HG03280 (cell line): ENCODE measurements around the gene PGM2.

ENCODE experiments used
- ATAC-seq: cut with Tn5 transposase; IDR thresholded peaks from one replicate; pipeline ENCODE4 v1.9.1; 2021; ENCODE audit warnings: mild to moderate bottlenecking, moderate library complexity; ENCODE audit not compliant: unreplicated experiment

Gene PGM2

DNA sequence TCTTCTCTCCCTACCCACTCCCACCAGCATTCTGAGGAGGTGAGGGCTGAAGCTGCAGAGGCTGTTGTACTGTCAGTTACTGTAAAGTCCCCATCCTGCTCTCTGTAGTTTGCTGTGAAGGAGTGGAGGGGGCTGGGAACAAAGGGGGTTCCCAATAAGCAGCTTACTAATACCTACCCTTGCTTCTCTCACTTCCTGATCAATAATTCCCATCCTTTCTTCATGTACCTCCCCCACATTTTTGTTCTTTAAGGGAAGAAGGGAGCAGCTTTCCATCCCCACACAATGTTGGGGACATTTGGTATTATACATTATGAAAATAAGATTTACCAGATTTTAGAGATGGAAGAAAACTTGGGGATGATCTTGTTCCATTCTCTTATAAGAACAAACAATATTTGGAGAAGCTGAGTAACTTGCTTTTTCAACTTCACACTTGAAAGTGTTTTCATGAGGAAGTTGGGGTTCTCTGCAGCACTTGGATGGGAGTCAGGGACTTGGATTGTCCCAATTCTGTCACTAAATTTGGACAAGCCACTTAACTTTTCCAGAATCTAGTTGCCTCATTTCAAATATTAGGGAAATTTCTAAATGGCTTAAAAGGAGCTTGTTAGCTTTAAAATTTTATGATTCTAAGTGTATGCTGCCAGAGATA is 69.8 kb downstream of the PGM2 start:
- no peak for ATAC-seq

DNA sequence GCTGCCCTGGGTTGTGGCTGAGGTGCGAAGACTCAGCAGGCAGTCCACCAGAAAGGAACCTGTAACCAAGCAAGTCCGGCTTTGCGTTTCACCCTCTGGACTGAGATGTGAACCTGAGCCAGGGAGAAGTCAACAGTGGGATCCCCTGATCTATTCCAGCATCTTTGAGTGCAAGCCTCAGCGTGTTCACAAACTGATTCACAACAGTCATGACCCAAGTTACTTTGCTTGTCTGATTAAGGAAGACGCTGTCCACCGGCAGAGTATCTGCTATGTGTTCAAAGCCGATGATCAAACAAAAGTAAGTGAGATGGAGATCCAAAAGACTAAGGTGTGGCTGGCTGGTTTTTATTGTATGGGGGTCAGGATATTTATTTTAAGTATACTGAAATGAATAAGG is 75.7 kb downstream of the PGM2 start:
- no peak for ATAC-seq

DNA sequence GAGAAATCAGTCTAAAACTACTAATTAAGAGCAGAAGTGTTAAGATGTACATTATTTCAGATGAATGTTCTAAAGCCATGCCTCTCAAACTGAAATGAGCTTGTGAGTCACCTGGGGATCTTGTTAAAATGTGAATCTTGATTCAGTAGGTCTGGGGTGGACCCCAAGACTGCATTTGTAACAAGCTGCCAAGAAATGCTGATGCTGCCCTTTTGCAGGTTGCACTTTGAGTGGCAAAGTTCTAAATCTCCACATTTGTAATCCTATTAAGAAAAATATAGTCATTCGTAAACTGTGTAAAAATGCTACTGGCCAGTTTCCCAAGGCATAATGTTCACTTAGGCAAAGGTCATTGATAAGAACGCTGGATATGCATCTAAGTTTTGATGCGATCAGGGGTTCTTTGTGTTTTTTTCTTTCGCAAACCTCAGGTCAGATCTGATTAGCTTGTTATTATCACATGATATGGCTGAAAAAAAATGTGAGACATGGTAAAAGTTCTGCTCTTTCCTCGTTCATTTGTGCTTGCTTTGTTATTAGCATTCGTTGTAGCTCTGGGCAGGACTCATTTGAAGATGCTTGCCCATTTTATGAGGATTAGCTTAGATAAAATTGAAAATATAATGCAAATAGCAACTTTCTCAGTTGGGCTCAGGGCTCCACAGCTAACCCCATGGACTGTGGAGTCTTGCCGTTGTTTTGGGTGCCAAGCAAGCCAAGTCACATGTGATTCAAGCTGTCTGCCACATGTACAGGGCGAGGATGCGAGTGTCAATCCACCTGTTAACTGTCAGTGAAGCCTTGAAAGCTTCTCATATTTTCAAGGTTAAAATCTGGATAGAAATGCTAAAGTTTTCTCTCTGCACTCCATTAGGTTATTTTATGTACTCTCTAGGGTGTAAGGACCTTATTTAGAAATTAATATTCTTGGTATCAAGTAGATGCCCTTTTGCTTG is 76.5 kb downstream of the PGM2 start:
- no peak for ATAC-seq

DNA sequence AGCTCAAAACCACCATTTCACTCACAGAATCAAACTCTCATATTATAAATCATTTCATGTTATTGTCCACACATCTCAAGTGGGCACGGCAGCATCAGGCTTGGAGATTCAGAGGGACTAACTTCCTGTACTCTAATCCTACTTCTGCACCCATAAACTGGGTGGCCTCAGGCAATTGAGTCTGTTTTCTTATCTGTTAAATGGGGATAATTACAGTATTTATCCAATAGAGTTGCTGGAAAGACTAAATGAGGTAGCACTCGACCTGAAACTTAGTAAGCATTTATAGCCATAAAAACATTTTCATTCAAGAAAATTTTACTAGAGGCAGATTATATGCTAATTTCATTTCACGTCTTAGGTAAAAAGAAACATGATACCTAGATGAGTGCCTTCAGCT is 77.4 kb downstream of the PGM2 start:
- ATAC-seq, result no peak

DNA sequence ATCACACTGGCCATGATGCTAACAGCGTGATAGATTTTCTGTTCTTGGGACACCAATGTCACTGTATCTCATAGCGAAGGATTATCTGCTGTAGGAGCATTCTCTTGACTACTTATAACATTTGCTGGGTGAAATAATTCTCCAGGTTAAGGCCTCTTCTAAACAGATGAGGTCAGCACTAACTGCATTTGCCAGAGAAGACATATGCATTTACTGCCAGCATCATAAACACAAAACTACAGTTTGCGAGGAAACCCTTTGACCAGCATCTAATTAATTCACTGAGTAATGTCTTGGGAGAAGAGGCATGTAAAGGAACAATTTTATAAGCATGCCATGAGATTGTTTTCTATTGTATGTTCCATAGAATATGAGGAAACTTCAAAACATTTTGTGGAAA is 78.3 kb downstream of the PGM2 start:
- no peak for ATAC-seq

DNA sequence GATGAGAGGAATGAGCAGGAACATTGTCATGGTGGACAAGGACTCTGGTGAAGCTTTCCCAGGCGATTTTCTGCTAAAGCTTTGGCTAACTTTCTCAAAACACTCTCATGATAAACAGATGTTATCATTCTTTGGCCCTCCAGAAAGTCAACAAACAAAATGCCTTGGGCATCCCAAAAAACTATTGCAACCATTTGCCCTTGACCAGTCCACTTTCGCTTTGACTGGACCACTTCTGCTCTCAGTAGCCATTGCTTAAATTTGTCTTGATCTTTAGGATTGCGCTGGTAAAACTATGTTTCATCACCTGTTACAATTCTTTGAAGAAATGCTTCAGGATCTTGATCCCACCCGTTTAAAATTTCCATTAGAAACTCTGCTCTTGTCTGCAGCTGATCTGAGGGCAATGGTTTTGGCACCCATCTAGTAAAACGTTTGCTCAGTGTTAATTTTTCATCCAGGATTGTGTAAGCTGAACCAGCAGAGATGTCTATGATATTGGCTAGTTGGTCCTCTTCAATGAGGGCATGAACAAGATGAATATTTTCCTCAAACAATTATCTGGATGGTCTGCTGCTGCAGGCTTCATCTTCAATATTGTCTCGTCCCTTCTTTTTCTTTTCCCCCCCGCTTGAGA is 79.2 kb downstream of the PGM2 start:
- no peak for ATAC-seq

DNA sequence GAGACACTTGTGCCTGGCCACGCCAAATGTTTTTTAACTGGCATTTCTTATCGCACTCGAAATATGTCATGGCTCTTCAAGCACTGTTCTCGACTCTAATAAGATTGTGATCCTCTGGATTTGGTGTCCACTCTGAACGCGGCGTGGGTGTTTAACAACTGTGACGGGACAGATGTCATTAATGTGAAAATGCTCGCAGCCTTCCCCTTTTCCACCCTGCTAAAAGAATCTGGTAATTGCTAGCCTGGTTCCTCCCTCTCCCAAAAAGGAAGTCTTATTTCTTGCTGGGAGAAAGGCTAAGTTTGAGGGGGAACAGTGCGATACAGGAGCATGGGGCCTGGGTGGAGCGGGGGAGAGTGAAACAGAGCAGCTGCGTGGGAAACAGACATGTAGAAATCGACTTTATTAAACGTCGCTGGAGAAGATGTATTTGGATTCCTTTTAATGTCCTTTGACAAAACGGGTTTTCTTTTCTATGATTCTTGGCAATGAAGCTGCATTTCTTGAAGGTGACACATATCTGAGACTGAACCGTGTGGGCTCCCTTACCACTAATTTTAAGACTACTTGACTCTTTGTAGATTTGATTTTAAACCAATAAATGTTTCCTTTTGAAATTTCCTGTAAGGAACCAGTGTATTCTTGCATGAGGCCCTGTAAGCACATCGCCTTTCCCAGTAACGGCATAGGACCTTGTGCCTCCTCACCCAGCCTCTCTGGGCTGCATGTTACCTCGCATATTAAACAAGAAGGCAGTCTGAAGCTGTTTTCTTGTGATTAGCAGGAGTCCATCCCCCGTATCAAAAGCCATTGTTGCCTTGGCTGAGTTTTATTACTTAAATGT is 82.2 kb downstream of the PGM2 start:
- no peak for ATAC-seq

DNA sequence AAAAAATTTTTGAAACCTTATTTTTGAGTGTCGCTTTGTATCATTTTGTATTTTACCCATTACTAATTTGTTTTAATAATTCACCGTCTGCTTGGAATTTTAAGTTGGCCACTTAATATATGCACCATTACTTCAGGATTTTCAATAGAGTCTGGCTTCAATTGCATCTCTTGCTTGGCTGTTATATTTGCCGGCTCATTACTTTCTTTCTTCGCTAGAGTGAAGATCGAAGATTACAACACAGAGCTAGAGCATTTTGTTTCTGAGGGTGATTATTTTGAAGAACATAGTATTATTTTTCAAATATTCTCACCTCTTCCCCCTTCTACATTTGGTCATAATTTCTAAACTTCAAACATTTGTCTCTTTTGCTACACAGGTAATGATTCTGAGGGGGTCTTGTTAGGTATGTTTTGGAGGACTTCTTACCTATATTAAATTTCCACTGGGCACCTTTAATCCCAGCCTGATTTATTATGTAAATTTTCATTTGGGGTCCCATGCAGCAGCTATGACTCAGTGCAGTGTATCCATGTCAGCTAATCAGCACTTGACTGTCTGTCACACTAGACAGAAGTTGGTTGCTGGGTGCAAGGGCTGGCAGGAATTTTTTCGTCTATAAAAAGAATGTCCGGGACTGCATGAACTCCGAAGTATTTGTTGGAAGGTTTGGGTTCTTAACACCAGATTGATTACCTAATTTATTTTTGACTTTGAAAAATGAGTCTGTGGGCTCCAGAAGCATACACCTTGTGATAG is 83.0 kb downstream of the PGM2 start:
- no peak for ATAC-seq

DNA sequence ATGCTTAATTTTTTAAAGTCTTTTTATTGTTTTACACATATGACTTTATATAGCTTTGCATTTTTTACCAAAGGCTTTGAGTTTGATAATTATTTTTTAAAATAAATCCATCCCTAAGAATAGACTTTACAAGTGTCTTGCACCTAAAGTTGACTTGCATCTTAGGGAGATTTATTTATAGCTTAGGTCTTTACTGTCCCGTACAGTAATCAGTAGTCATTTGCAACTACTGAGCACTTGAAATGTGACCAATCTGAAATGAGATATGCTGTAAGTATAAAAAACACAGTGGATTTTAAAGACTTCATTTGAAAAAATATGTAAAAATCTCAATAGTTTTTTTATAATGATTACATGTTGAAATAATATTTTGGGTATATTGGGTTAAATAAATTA is 83.6 kb downstream of the PGM2 start:
- no peak for ATAC-seq
